ENCODE measurements around the gene GYPA.
"Not testable (repeated sequence)": the region's sequence is repeated elsewhere in the genome, so short reads cannot be mapped to it uniquely, and the experiment has no call there.

Gene GYPA

GRCh38 chr4:144140594-144141295, at the start of gene GYPA:
Gene GYPA (minus strand): TSS chr4:144140718. CDS start chr4:144140635, 83 bp downstream.
- not testable (repeated sequence) for H3K27ac ChIP-seq

- no peak for TF ChIP-seq ZFX (IDR thresholded peaks at IDR 0.05)
- TF ChIP-seq CTCF (conservative IDR thresholded peaks at IDR 0.05), result no peak
- no peak overlapping the region for H3K27ac ChIP-seq
Measured at GRCh38 chr4:144190009-144190408, 49.5 kb upstream of the GYPA start.

- TF ChIP-seq ZFX (IDR thresholded peaks at IDR 0.05) (no peak), CTCF (conservative IDR thresholded peaks at IDR 0.05) (no peak)
- no peak overlapping the region for H3K27ac ChIP-seq
Measured at GRCh38 chr4:144189121-144189520, 48.6 kb upstream of the GYPA start.

GRCh38 chr4:144185086-144185485, 44.6 kb upstream of the GYPA start:
- TF ChIP-seq CTCF (conservative IDR thresholded peaks at IDR 0.05), result no peak
- no peak for TF ChIP-seq ZFX (IDR thresholded peaks at IDR 0.05)
- H3K27ac ChIP-seq, result no peak overlapping the region

GRCh38 chr4:144183165-144183564, 42.6 kb upstream of the GYPA start:
- no peak for TF ChIP-seq ZFX (IDR thresholded peaks at IDR 0.05)
- TF ChIP-seq CTCF (conservative IDR thresholded peaks at IDR 0.05), result no peak
- H3K27ac ChIP-seq, result no peak overlapping the region

GRCh38 chr4:144181391-144181790, 40.9 kb upstream of the GYPA start:
- no peak for TF ChIP-seq CTCF (conservative IDR thresholded peaks at IDR 0.05)
- no peak for TF ChIP-seq ZFX (IDR thresholded peaks at IDR 0.05)
- no peak overlapping the region for H3K27ac ChIP-seq

- H3K27ac ChIP-seq, result no peak overlapping the region
- TF ChIP-seq CTCF (conservative IDR thresholded peaks at IDR 0.05), result no peak
- TF ChIP-seq ZFX (IDR thresholded peaks at IDR 0.05), result no peak
Measured at GRCh38 chr4:144179152-144179739, 38.7 kb upstream of the GYPA start.

GRCh38 chr4:144178414-144178813, 37.9 kb upstream of the GYPA start:
- H3K27ac ChIP-seq, result no peak overlapping the region
- no peak for TF ChIP-seq CTCF (conservative IDR thresholded peaks at IDR 0.05)
- TF ChIP-seq ZFX (IDR thresholded peaks at IDR 0.05), result no peak
